K562 (cell line): ENCODE data around the gene PXMP2.

ENCODE experiments used
- HDGF ChIP-seq: fragments of 450-650 bp; IDR thresholded peaks from 2 replicates; pipeline ENCODE4 v1.6.1; 2016
- JUN ChIP-seq, 2 experiments: sonication (generic) in 1 of 2; formaldehyde crosslinking in 1 of 2; IDR thresholded peaks; 2 replicates each; pipeline versions ENCODE4 v1.6.1 to v1.8.0; 2012 to 2022; ENCODE audit warnings: borderline replicate concordance in 2 of 2, mild to moderate bottlenecking in 2 of 2, improper control_type of control experiment in 1 of 2, low read depth in 1 of 2, low read length in 1 of 2, missing genetic modification reagents in 1 of 2
- POLR2G ChIP-seq: fragments of 200-400 bp; formaldehyde crosslinking; IDR thresholded peaks from 2 replicates; pipeline ENCODE4 v1.6.1; 2017; ENCODE audit warnings: low read depth, mild to moderate bottlenecking, antibody characterized with exemption, low read length, moderate library complexity

GRCh38 chr12:132662901-132663755 is 24.3 kb upstream of the PXMP2 start:
- TF ChIP-seq JUN (IDR thresholded peaks at IDR 0.05; ENCODE audit: borderline replicate concordance, low read depth, low read length) (no peak), JUN (CRISPR knock-in tag; IDR thresholded peaks at IDR 0.05; ENCODE audit: borderline replicate concordance) (no peak), POLR2G (no peak), HDGF (no peak)
